ENCODE data around the gene ACP3.
"Not testable (repeated sequence)": the region's sequence is repeated elsewhere in the genome, so short reads cannot be mapped to it uniquely, and the experiment has no call there.

ACP3 gene, protein sequence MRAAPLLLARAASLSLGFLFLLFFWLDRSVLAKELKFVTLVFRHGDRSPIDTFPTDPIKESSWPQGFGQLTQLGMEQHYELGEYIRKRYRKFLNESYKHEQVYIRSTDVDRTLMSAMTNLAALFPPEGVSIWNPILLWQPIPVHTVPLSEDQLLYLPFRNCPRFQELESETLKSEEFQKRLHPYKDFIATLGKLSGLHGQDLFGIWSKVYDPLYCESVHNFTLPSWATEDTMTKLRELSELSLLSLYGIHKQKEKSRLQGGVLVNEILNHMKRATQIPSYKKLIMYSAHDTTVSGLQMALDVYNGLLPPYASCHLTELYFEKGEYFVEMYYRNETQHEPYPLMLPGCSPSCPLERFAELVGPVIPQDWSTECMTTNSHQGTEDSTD

DNA sequence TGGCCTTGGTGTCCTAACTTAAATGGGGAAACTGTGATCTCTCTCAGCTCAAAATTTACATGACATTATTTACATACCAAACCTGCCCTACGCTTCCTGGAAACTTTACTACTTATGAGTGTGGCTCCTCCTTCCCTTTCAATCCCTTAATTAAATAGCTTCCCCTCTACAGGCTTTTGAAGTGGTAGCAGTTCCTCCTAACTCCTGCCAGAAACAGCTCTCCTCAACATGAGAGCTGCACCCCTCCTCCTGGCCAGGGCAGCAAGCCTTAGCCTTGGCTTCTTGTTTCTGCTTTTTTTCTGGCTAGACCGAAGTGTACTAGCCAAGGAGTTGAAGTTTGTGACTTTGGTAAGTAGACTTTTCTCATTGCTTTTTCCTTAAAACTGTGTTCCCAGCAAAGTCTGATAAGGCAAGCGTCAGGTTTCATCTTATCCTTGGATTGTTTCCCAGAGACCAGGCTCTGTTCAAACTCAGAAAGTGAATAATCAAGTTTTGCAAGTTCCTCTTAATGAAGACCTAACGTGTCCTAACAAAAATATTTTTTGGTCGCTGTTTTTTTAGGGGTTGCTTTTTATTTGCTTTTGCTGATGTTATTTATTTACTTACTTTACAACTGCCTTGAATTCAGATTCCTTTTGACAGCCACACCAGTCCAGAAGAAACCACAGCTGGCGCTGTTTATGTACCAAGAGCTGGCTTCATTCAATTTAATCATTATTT, at the start of gene ACP3:
Gene ACP3, plus strand, starts transcription at position 179 of the 720 bp plus-strand sequence. Its CDS starts 50 bp downstream, at position 229.
- DNase-seq (ENCODE audit: low spot score) = peak; percentile 15

DNA sequence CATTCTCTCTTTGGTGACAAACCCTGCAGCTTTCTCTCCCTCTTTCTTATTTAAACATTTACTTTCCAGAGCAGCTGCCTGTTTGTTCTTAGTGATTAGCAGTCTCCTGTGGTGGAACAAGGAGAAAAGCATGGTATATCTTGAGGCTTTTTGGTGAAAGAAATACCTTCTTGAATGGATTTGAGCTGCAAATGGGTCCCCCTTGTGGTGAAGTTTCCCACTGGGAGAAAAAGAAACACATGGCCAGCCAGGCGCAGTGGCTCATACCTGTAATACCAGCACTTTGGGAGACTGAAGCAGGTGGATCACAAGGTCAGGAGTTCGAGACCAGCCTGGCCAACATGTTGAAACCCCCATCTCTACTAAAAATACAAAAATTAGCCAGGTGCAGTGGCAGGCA, 48.3 kb upstream of the ACP3 start:
- DNase-seq (ENCODE audit: low spot score) = peak; percentile 17

DNA sequence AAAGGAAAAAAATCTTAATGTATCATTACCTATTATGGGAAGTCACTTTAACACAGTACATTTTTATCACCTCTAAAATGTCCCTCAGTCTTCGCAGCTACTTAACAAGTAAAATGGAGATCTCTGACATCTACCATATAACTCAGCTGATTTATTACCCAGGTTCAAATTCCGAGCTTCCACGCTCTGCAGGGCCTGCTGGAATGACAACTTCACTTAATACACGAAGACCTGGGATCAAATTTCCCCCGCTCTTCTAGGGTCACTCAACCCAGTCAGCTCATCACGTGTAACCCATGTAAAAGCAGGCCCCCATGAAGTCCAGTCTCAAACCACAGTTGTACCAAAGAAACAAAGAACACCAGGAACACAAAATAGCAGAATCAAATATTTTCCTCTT, 44.2 kb upstream of the ACP3 start:
- DNase-seq (ENCODE audit: low spot score) = no peak

DNA sequence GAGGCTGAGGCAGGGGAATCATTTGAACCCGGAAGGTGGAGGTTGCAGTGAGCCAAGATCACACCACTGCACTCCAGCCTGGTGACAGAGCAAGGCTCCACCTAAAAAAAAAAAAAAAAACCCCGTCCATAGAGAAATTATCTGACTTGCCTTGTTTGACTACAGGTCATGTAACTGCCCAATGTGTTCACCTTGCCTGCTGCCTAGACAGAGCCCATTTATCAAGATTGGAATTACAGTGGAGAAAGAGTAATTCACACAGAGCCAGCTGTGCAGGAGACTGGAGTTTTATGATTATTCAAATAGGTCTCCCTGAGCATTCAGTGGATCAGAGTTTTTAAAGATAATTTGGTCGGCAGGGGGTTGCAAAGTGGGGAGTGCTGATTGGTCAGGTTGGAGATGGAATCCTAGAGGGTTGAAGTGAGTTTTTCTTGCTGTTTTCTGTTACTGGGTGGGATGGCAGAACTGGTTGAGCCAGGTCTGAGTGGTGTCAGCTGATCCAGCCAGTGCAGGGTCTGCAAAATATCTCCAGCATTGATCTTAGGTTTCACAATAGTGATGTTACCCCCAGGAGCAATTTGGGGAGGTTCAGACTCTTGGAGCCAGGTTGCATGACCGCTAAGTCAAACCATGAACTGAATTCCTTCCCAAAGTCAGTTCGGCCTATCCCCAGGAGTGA, 40.8 kb upstream of the ACP3 start:
- no peak for DNase-seq (ENCODE audit: low spot score)

DNA sequence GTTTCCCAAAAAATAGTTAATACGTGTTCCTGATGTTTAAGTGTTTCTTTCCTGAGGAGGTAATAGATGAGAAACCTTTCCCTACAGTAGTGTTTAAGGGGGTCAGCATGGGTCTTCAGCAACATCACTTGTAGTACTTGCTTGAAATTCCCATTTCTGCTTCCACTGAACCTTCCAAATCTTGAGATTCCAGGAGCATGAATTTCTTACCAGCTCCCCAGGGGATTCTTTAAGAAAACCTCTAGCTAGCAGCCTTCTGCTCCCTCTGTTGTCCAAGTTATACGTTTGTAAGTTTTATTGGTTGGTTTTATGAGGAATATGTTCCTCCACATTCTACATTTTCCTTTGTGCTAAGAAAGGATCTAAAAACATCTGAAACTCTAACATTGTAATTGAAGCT, 38.2 kb upstream of the ACP3 start:
- no peak for DNase-seq (ENCODE audit: low spot score)

DNA sequence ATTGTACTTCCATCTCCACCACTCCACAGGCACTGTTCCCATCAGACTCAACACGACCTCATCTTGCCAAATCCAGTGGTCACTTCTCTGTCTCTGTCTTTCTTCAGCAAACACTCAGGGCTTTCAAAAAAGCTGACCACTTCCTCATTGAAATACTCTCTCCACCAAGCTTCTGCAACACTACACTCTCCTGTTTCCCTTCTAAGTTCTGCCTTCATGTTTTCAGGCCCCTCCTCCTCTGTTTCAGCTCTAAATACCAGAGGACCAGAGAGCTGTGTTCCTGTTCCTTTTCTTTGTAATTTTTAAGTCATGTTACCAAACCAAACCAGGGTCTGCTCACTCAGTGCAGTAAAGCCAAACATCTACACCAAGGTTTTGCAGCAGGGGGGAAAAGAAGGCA, 33.8 kb upstream of the ACP3 start:
- DNase-seq (ENCODE audit: low spot score) = no peak

DNA sequence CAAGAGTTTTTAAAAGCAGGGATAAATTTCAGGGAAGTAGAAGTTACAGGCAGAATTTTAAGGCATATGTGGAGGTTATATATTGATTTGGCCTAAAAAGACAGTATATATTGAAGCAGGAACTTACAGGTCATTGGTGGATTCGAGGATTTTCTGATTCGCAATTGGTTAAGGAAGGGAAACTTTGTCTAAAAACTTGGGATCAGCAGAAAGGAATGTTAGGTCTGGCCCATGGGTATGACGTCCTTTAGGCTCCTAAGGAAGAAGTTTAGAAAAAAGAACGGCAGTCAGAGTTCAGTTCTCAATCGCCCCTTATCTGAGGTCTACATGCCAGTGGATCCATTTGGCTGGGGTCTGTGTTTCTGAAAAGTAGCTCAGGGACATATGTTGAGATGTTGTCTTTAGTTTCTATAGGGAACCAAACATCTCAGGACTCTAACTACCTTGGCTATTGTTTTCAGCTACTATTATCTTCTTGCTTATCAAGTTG, 33.2 kb upstream of the ACP3 start:
- DNase-seq (ENCODE audit: low spot score) = no peak

DNA sequence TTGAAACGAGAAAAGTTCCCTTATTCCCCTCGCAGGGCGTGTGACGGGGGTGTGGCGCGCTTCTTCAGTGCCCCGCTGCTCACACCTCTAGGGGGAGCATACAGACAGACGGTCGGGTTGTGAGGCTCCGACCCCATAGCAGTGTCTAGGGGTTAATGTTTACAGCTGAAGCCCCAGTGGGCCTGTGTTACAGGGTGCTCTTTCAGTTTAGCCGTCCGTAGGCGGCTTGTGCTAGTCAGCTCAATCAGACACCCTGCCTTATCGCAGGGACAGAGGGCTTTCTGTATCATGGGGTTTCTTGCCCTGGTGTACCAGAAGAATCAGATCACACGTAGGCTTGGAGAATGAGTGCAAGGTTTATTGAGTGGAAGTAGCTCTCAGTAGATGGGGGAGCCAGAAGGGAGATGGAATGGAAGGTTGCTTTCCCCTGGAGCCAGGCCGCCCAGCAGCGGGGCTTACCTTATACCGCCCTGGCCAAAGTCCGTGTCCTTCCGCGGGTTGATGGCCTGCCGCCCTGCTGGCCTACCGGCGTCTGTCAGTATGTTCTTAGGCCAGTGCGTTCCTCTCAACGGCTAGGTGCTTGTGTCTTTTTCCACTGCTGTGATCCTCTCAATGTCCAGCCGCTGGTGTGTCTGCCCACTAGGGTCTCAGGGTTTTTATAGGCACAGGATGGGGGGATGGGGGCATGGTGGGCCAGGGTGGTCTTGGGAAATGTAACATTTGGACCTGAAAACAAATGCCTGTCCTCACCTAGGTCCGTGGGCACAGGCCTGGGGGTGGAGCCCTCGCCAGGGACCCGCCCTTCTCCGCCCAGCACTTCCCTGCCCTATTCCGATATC, 32.2 kb upstream of the ACP3 start:
- no peak for DNase-seq (ENCODE audit: low spot score)

DNA sequence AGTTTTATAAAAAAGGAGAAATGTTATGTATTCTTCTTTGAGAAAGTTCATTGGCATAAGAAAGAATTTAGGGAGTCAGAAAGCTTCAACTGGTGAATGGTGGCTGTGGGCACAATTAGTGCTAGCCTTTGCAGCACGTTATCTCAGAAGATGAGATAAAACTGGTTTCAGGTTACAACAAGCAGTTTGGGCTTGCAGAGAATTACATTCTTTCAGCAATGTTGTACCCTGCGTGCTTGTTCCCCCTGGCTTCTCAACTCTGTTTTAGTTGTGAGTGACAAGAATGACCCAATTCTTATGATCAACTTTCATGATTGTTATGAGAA, 31.6 kb upstream of the ACP3 start:
- DNase-seq (ENCODE audit: low spot score) = no peak

DNA sequence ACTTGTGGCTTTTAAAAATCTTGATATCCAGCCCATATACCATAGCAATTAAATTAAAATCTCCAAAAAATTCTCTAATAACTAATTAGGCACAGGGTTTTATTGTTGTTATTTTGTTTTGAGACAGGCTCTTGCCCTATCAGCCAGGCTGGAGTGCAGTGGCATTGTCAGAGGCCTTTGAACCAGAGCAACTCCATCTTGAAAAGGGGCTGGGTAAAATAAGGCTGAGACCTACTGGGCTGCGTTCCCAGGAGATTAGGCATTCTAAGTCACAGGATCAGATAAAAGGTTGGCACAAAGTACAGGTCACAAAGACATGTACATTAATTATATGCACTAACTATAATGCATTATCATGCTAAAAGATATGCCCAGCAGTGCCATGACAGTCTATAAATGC, 31.2 kb upstream of the ACP3 start:
- no peak for DNase-seq (ENCODE audit: low spot score)

DNA sequence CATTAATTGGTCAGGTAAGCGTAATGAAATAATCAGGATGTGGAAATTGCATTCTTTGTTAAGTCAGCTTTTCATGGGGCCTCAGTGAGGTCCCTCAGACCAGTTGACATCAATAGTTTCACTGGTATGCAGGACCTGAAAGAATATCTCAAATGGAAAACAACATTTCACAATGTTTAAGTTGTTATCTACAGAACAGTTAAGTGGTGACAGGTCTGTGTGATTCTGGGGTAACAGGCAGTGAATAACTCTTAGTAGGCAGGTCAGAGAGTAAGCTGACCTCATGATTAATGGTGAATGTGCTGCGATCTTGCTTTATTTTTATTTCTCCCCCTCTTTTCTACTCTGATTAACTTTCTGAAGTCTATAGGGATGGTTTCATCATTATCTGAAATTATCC, 28.9 kb upstream of the ACP3 start:
- no peak for DNase-seq (ENCODE audit: low spot score)

DNA sequence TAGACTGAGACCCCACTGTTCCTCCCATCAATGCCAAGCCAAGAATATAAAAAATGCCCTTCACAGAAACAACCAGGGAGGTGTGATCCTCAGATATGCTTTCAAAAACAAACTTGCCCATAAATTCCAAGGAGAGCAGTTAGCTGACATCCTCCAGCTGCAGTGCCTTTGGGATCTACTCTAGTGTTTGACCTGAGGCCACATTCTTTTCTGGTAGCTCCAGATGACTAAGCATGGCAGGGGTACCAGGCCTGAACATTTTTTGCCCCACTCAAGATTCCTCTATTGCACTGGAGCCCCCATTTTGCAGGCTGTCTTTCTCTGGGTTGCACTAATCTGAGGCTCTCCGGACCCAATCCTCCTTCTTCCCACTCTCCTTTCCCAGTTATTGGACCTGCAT, 27.9 kb upstream of the ACP3 start:
- DNase-seq (ENCODE audit: low spot score) = no peak

DNA sequence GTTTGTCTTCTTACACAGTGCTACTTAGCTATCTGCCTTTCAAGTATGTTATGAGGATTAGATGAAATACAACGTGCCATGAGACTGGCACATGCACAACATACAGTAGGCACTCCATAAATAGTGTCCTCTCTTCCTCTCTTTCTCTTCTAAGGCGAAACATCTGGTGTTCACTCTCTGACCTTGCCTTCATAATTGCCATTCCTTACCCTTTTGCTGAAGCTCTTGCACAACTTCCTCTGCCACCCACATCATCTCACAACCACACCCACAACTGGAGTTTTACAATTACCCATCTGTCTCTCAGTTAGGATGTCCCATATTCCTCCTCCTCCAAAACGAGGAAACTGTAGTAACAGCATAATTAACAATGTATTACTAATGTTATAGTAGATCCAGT, 26.4 kb upstream of the ACP3 start:
- peak; percentile 34 for DNase-seq (ENCODE audit: low spot score)

DNA sequence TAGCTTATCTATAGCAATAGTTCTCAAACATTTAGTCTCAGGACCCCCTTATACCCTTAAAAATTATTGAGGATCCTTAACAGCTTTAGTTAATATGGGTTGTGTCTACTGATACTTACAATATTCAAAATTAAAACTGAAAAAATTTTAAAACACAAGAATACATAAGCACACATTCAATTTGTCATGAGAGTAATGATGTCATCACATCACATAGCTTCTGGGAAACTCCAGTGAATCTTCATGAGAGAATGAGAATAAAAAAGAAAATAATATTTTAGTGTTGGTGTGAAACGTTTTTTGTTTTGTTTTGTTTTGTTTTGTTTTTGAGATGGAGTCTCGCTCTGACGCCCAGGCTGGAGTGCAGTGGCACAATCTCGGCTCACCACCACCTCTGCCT, 25.2 kb upstream of the ACP3 start:
- no peak for DNase-seq (ENCODE audit: low spot score)

DNA sequence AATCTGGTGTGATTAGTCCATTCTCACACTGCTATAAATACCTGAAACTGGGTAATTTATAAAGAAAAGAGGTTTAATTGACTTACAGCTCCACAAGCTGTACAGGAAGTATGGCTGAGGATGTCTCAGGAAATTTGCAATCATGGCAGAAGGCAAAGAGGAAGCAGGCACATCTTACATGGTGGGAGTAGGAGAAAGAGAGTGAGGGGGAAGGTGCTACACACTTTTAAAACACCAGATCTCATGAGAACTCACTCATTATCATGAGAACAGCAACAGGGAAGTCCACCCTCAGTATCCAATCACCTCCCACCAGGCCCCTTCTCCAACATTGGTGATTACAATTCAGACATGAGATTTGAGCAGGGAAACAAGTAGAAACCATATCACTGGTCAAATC, 24.0 kb upstream of the ACP3 start:
- no peak for DNase-seq (ENCODE audit: low spot score)

DNA sequence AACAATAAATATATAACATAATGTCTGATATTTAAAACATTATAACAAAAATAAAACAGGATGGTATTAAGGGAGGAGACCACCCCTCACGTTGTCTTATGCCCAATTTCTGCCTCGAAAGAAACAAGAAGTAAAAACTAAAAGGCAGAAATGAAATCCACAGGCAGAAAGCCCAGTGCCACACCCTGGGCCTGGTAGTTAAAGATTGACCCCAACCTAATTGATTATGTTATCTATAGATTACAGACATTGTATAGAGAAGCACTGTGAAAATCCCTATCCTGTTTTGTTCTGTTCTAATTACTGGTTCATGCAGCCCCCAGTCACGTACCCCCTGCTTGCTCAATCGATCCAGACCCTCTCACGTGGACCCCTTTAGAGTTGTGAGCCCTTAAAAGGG, 22.3 kb upstream of the ACP3 start:
- no peak for DNase-seq (ENCODE audit: low spot score)

DNA sequence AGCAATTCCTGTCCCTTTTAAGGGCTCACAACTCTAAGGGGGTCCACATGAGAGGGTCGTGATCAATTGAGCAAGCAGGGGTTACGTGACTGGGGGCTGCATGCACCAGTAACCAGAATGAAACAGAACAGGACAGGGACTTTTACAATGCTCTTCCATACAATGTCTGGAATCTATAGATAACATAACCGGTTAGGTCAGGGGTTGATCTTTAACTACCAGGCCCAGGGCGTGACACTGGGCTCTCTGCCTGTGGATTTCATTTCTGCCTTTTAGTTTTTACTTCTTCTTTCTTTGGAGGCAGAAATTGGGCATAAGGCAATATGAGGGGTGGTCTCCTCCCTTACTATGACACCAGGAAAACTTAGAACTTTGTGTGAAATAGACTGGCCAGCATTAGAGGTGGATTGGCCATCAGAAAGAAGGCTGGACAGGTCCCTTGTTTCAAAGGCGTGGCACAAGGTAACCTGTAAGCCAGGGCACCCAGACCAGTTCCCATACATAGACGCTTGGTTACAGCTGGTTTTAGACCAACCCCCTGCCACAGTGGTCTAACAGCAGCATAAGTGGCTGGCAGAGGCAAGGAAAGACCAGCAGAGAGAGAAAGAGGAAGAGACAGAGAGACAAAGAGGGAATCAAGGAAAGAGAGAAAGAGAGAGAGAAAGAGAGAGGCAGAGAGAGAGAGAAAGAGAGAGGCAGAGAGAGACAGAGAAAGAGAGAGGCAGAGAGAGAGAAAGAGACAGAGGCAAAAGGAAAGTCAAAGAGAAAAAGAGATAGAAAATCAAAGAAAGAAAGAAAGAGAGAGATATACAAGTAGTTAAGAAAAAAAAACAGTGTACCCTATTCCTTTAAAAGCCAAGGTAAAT, 13.6 kb upstream of the ACP3 start:
- not testable (repeated sequence) for DNase-seq (ENCODE audit: low spot score)

DNA sequence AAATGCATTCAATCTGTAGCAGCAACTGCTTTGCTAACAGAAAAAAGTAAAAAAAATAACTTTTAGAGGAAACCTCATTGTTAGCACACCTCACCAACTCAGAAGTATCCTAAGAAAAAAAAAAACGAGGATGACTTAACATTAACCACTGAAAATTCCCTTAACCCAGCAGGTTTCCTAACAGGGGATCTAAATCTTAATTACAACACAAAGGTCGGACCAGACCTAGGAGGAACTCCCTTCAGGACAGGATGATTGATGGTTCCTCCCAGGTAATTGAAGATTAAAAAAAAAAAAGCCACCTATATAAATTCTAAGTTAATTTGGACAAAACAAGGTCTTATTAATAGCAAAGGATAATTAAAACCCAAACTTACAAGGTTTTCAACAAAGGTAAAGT, 12.9 kb upstream of the ACP3 start:
- not testable (repeated sequence) for DNase-seq (ENCODE audit: low spot score)

DNA sequence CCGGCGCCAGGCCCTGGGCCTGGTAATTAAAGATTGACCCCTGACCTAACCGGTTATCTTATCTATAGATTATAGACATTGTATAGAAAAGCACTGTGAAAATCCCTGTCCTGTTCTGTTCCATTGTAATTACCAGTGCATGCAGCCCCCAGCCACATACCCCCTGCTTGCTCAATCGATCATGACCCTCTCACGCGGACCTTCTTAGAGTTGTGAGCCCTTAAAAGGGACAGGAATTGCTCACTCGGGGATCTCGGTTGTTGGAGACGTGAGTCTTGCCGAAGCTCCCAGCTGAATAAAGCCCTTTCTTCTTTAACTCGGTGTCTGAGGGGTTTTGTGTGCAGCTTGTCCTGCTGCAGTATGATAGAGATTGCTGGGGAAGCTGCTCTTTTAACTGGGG, 7.2 kb upstream of the ACP3 start:
- DNase-seq (ENCODE audit: low spot score) = not testable (repeated sequence)

DNA sequence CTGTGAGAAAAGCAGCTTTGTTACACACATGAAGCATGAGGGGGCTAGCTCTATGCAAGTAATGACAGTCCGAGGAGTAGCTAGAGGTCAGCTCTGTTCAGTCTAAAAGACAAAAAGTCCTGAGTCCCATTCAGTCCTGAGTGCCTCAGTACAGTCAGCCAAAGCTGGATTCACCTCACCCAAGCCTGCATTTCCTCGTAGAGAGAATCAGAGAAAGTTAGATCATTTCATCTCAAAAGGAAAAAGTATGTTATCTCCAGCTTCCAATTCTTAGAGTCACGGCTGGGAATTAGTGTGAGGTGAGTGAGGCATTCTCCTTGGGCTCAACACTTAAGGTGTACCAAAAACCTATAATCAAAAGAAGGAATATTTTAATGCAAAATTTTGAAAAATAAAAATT, 5.9 kb upstream of the ACP3 start:
- no peak for DNase-seq (ENCODE audit: low spot score)

DNA sequence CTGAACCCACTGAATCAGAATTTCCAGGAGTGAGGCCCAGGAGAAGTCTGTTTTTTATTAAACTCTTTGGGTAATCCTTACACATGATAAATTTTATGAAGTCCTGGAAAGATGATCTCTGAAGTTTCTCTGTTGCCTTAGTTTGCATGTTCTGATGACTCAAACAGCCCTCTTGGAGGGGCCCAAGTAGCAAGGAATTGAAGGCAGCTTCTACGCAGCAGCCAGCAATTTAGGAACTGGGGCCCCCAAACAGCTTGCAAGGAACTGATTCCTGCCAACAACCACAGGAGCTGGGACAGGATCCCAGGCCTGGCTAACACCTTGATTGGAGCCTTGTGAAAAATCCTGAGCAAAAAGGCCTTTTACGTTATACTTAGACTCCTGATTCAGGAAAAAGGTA, 5.4 kb upstream of the ACP3 start:
- no peak for DNase-seq (ENCODE audit: low spot score)
